HepG2 (cell line): ENCODE measurements around the gene STPG2. TPM values are rescaled to one million over a fixed set of nuclear protein-coding genes. Genes with fewer than 3 reads are reported as not detected.
A peak's percentile ranks its signal among the peaks of the same experiment; 100 is the strongest.

Experiments used
- ESRRA ChIP-seq: sonication (generic); formaldehyde crosslinking; IDR thresholded peaks from 2 replicates; pipeline ENCODE4 v1.5.1; 2020; ENCODE audit warnings: mild to moderate bottlenecking, low read depth, missing genetic modification reagents
- MIXL1 ChIP-seq: IDR thresholded peaks from 2 replicates; pipeline ENCODE4 v1.6.1; 2016
- NPAS2 ChIP-seq: sonication (generic); formaldehyde crosslinking; IDR thresholded peaks from 2 replicates; pipeline ENCODE4 v1.8.0; 2022; ENCODE audit warnings: mild to moderate bottlenecking, missing genetic modification reagents, borderline replicate concordance
- POLR2A ChIP-seq, 2 experiments: IDR thresholded peaks; 2 replicates each; pipeline ENCODE4 v1.6.1; 2011; ENCODE audit warnings: low read depth in 2 of 2, low read length in 2 of 2, mild to moderate bottlenecking in 1 of 2, moderate library complexity in 1 of 2; ENCODE audit not compliant: insufficient read depth in 1 of 2
- REST ChIP-seq, 2 experiments: IDR thresholded peaks; 2 replicates each; pipeline ENCODE4 v1.6.1; 2011 to 2012; ENCODE audit warnings: low read length in 2 of 2, borderline replicate concordance in 1 of 2, low read depth in 1 of 2, mild to moderate bottlenecking in 1 of 2, moderate library complexity in 1 of 2
- SALL1 ChIP-seq: sonication (generic); formaldehyde crosslinking; IDR thresholded peaks from 2 replicates; pipeline ENCODE4 v1.8.0; 2022; ENCODE audit warnings: mild to moderate bottlenecking, missing genetic modification reagents
- SIX4 ChIP-seq: sonication (generic); formaldehyde crosslinking; IDR thresholded peaks from 2 replicates; pipeline ENCODE4 v1.4.0; 2020; ENCODE audit warnings: missing genetic modification reagents
- SP5 ChIP-seq: IDR thresholded peaks from 2 replicates; pipeline ENCODE4 v1.6.1; 2016; ENCODE audit warnings: low read depth, borderline replicate concordance
- SRY ChIP-seq: sonication (generic); formaldehyde crosslinking; IDR thresholded peaks from 2 replicates; pipeline ENCODE4 v1.8.0; 2022; ENCODE audit warnings: mild to moderate bottlenecking, missing genetic modification reagents
- UBTF ChIP-seq: sonication (generic); formaldehyde crosslinking; IDR thresholded peaks from 2 replicates; pipeline ENCODE4 v1.4.0; 2020; ENCODE audit warnings: mild to moderate bottlenecking, missing genetic modification reagents
- ZBTB10 ChIP-seq: sonication (generic); formaldehyde crosslinking; IDR thresholded peaks from 2 replicates; pipeline ENCODE4 v1.4.0; 2020; ENCODE audit warnings: missing genetic modification reagents, borderline replicate concordance
- ZMYM4 ChIP-seq: sonication (generic); formaldehyde crosslinking; IDR thresholded peaks from 2 replicates; pipeline ENCODE4 v1.8.1; 2023; ENCODE audit warnings: mild to moderate bottlenecking, missing genetic modification reagents
- ZNF432 ChIP-seq: sonication (generic); formaldehyde crosslinking; IDR thresholded peaks from 2 replicates; pipeline ENCODE4 v1.5.0; 2020; ENCODE audit warnings: missing genetic modification reagents, mild to moderate bottlenecking, borderline replicate concordance
- ZNF496 ChIP-seq: sonication (generic); formaldehyde crosslinking; IDR thresholded peaks from 2 replicates; pipeline ENCODE4 v1.8.1; 2023; ENCODE audit warnings: mild to moderate bottlenecking, moderate library complexity, missing genetic modification reagents; ENCODE audit not compliant: insufficient replicate concordance
- ZNF574 ChIP-seq: sonication (generic); formaldehyde crosslinking; IDR thresholded peaks from 2 replicates; pipeline ENCODE4 v1.4.0; 2020; ENCODE audit warnings: missing genetic modification reagents
- polyA plus RNA-seq, 8 experiments: library from polyadenylated mRNA; depleted of rRNA in 3 of 8; stranded (reverse) in 7 of 8; unstranded in 1 of 8; fragments of >200 nt; fragmentation: Illumina TruSeq in 4 of 8; extraction: Trizol in 4 of 8; gene quantifications; 2 replicates each; pipeline versions ENCODE4 v1.2.1 to v1.2.3, GENCODE V29; 2011 to 2016; ENCODE audit warnings: low read depth in 4 of 8, missing spikeins in 1 of 8, mixed read lengths in 1 of 8; ENCODE audit not compliant: insufficient read depth in 1 of 8
- total RNA-seq, 5 experiments: library from RNA; depleted of rRNA; stranded (reverse); fragments of >200 nt; fragmentation: Illumina TruSeq; extraction: Trizol; gene quantifications; 2 replicates each; pipeline ENCODE4 v1.2.3, GENCODE V29; 2016; ENCODE audit warnings: low read depth in 1 of 5

The STPG2 gene
- total and polyA plus RNA-seq, 2 of the 13 experiments (the other 11 are each of a cell fraction or from before 2014, with no cell fraction given) = 0.07 TPM; not detected in 1

- TF ChIP-seq ZBTB10 (CRISPR knock-in tag) (peak; percentile 20; the same call in 1 of the 2 replicates), SALL1 (CRISPR knock-in tag) (peak; percentile 73), SIX4 (no peak), SP5 (peak; percentile 69), ZNF574 (CRISPR knock-in tag) (peak; percentile 61), ZMYM4 (CRISPR knock-in tag) (peak; percentile 96), ZNF496 (CRISPR knock-in tag) (no peak), UBTF (CRISPR knock-in tag) (no peak), ZNF432 (no peak), MIXL1 (CRISPR knock-in tag) (0 out of 2 replicates have a peak, but pooled peaks have one; percentile 9), NPAS2 (CRISPR knock-in tag) (no peak), SRY (peak; percentile 50; the same call in 1 of the 2 replicates), ESRRA (CRISPR knock-in tag) (no peak), POLR2A (IDR thresholded peaks at IDR 0.05; ENCODE audit: insufficient read depth in 1 of 2, low read depth in 2 of 2, low read length in 2 of 2) (peak in 1 of 2 experiments; percentile 30; a peak in 1 of 4 replicates), REST (IDR thresholded peaks at IDR 0.05; ENCODE audit: borderline replicate concordance in 1 of 2, low read depth in 1 of 2, low read length in 2 of 2) (peak in 1 of 2 experiments; percentile 13; a peak in 1 of 4 replicates)
Measured at GRCh38 chr4:98143001-98143899, at the start of gene STPG2 (continued).
